HT1080 (cell line): ENCODE measurements around the gene EOMES. TPM values are rescaled to one million over a fixed set of nuclear protein-coding genes. Genes with fewer than 3 reads are reported as not detected.
A peak's percentile ranks its signal among the peaks of the same experiment; 100 is the strongest.
"Not testable (repeated sequence)": the region's sequence is repeated elsewhere in the genome, so short reads cannot be mapped to it uniquely, and the experiment has no call there.

ENCODE experiments used
- DNase-seq: peaks from one replicate; pipeline ENCODE4 v3.0.0-alpha.2; 2015; ENCODE audit warnings: low read depth
- polyA plus RNA-seq, 2 experiments: library from polyadenylated mRNA; depleted of rRNA; stranded (reverse); fragments of >200 nt; gene quantifications; 2 replicates each; pipeline ENCODE4 v1.2.3, GENCODE V29; 2015
- total RNA-seq: library from RNA; depleted of rRNA; stranded (reverse); fragments of >200 nt; shearing (Covaris generic); gene quantifications from 2 replicates; pipeline ENCODE4 v1.2.3, GENCODE V29; 2014; rRNA removed

The EOMES gene
- total RNA-seq: 0.06 and 0.30 TPM in 2 replicates
- polyA plus RNA-seq (2015; cell fraction: cytosol; rRNA removed): 0.13 and 0.24 TPM in 2 replicates
- 0.26 and 0.39 TPM in 2 replicates for polyA plus RNA-seq (2015; cell fraction: nucleus; rRNA removed)

- peak; percentile 69 for DNase-seq
Measured at GRCh38 chr3:27721717-27722564, at the start of gene EOMES. EOMES (minus strand) TSS chr3:27722323; CDS start chr3:27722294, 29 bp downstream.

- not testable (repeated sequence) for DNase-seq
Measured at GRCh38 chr3:27770384-27770783, 48.3 kb upstream of the EOMES start.

- no peak for DNase-seq
Measured at GRCh38 chr3:27767000-27767399, 44.9 kb upstream of the EOMES start.

GRCh38 chr3:27758083-27758482 is 36.0 kb upstream of the EOMES start:
- peak; percentile 91 for DNase-seq

DNA sequence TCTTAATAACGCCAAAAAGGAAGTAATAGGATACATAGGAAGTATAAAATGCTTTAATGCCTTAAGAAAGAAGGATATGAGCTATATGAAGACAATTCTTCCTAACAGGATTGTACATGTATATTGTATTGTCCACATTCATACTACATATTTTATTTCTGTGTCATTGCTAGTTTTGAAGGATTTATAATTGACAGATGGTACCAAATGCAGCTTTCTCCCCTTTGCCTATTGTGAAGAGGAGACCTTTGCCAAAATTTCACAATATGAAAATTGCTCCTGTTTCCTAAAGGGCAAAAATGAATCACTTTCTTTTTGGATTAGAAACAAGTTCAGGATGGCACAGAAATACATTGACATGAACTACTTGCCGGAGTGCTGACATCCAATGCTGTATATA is 34.8 kb upstream of the EOMES start:
- DNase-seq: no peak

DNA sequence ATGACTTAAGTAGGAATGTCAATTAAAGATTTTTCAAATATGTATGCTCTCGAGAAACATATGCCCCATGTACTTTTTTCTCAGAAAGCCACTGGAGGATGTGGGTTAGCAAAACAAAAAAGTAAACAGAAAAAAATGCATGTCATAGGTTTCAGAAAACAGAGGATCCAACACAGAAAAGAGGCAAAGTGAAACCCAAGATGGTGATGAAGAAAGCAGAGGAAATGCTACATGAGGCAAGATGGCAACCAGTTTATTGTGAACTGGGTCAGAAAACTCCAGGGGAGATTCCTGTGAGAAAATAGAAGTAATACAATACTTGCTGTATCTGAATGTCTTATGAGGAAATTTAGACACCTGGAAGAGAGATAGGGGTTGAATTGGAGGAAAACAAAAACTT is 30.8 kb upstream of the EOMES start:
- no peak for DNase-seq

GRCh38 chr3:27749643-27750042 is 27.5 kb upstream of the EOMES start:
- no peak for DNase-seq

DNA sequence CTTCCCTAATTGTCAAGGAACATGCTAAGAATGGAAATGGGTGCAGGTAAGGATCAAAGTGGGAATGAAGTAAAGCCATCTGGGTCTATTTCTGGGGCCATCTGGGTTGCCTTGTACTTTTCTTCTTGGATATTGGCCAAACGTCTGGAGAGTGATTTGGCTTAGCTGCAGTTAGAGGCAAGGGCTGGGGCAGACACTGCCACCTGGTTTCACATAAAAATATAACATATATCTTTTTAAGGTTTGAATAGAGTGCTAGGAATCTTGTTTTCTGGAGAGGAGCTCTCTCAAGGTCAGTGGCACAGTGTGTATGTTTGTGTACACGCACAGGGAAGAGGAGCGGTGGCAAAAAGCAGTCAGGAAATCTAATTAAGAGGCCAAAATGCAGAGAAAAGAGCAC is 24.7 kb upstream of the EOMES start:
- DNase-seq: no peak

GRCh38 chr3:27740854-27741253 is 18.7 kb upstream of the EOMES start:
- no peak for DNase-seq

GRCh38 chr3:27737091-27737490 is 15.0 kb upstream of the EOMES start:
- no peak for DNase-seq

DNA sequence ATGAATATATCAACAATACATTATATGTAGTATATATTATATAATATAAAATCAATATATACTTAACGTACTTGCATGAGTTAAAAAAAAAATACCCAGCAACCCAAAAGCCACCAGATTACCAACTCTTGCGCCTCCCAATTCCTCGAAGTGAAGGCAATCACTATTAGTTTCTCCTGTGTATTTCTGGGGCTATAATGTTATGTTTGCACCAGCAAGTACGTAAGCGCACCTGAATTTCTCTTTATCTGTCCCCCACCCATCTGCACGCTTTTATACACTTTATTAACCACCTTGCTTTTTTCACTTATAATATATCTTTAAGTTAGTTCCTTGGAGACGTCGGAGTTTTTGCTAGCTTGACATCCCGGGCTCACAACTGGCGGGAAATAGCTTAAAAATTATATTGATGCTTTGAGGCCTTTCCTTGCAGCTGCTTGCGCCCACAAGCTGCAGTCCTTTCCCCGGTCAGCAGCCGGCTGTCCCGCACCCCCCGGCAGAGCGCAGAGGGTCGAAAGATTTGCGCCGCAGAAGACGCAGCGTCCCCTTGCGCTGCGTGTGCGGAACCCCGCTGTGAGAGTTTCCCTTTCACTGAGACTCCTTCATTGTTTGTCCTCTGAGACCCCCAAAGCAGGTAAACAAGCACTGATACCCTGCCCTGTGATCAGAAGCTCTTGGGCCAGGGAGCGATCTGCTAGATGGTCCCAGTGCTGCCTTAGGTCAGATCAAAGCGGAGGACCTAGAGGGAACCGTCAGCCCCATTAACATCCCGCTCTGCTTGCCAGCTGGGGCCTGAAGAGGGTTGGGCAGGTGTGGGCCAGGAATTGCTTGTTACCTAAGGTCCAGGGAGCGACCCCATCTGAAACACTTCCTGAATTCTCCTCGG is 8.9 kb upstream of the EOMES start:
- DNase-seq: no peak

GRCh38 chr3:27729748-27730611 is 7.9 kb upstream of the EOMES start:
- no peak for DNase-seq

GRCh38 chr3:27729325-27729724 is 7.2 kb upstream of the EOMES start:
- DNase-seq: no peak

DNA sequence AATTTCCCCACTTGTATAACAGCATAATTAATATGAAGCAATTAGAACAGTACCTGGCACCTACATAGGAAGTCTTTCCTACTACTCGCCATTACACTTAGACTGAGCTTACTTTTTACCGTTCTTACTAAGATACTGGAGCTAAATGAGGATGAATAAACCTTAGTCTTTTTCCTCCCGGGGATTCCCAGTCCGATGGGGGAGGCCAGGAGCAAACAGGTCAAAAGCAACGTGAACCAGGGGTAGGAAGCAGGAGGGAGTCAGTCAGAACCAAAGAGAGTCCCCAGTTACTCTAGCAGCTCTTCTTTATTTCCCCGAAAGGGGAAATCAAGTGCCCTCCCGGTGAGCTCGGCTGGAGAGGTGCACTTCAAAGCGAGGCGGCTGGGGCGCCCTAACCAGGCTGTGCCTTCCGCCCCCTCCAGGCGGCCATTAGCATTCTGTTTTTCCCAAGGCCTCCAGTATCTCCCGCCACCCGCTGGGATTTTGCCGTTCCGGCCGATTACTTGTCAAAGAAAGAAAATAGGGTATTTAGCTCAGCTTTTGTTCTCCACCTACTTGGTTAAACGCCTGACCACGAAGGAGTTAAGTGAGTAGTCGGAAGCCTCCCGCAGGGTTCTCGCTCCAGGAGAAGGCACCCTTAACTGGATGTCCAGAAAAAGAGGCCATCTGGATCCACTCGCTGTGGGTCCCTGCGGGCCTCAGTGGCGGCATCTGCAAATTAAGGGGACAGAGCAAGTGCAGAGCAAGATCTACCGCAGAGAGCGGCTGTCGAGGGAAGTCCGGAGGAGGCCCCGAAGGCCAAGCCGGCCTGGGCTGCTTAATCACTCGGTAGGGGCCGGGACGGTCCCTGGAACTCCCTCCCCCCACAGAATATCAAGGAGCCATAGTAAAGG is 6.3 kb upstream of the EOMES start:
- no peak for DNase-seq

GRCh38 chr3:27726240-27726639 is 4.1 kb upstream of the EOMES start:
- DNase-seq: no peak

DNA sequence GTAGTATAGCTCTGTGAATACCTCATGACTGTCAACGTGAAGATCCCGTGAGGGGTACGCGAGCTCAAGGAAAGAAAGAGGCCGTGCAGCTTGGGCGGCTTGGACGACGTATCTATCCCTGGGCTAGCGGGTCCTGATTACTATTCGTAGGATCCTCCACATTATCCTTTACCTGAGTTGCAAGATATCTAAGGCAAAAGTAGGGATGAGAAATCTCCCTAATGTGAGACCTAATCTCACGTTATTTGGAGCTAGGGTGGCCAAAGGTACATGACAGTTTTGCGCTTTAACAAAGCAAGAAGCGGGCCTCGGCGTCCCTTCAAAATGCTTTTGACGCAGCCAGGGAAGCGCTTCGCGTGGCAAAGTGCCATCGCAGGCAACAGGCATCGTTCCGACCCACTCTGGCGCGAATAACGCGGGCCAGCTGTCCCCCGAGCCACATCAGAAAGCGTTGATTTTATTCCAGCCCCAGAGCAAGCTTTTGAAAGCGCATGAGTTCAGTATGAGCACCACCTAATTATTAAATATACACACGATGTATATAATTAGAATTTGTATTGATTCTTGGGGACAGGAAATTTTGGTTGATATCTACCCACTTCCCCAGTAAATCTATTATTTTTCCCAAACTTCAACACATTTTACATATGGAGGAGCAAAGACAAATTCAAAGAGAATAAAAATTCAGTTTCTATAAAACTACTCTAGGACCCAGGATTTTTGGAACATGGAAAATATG is 2.5 kb upstream of the EOMES start:
- DNase-seq: no peak

- no peak for DNase-seq
Measured at GRCh38 chr3:27723815-27724458, 1.8 kb upstream of the EOMES start.

GRCh38 chr3:27723456-27723814 is 1.3 kb upstream of the EOMES start:
- DNase-seq: no peak

DNA sequence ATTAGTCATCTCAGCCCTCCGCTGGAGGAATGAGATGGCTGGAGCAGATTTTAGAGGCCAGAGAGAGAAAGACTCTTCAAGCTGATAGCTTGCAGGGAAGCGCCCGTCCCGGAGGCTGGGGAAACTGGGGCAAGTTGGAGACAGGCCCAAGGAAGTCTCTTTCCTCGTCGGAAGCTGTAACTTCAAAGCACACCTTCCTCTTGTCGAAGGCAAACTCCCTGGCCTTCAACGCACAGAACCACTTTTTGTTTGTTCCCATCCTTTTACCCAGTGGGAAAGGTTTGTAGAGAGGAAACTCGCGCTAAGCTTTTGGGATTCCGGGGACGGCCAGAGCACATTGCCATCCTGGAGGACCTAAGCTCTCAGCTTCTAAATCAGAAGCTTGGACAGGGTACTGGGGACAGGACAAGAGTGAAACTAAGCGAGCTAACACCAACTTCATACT is 900 bp upstream of the EOMES start:
- DNase-seq: no peak
